SIG-M5 treated with dmso at 0.1 percent for 504 hours (cell line): ENCODE results near the gene PLBD2.

Experiments
- DNase-seq: peaks from one replicate; lab custom pipeline; 2025; ENCODE audit not compliant: unreplicated experiment; lab: John Stamatoyannopoulos, UW

PLBD2 gene

GRCh38 chr12:113358381-113359132 lies at the start of gene PLBD2:
Gene PLBD2, plus strand, starts transcription at chr12:113358587. Its CDS starts 14 bp downstream, at chr12:113358601.
- DNase-seq = peak; percentile 92

- DNase-seq = peak; percentile 27
Observed at GRCh38 chr12:113310489-113310888, 47.9 kb upstream of the PLBD2 start.

- no peak for DNase-seq
Observed at GRCh38 chr12:113314121-113314529, 44.3 kb upstream of the PLBD2 start.

GRCh38 chr12:113315358-113315757 lies 43.0 kb upstream of the PLBD2 start:
- DNase-seq = no peak

GRCh38 chr12:113316155-113316554 lies 42.2 kb upstream of the PLBD2 start:
- no peak for DNase-seq

GRCh38 chr12:113317122-113317521 lies 41.3 kb upstream of the PLBD2 start:
- no peak for DNase-seq

GRCh38 chr12:113318046-113318656 lies 40.2 kb upstream of the PLBD2 start:
- DNase-seq = no peak

- DNase-seq = no peak
Observed at GRCh38 chr12:113318900-113319628, 39.3 kb upstream of the PLBD2 start.

GRCh38 chr12:113320401-113320800 lies 38.0 kb upstream of the PLBD2 start:
- no peak for DNase-seq

GRCh38 chr12:113322343-113322742 lies 36.0 kb upstream of the PLBD2 start:
- peak; percentile 72 for DNase-seq

GRCh38 chr12:113325916-113326315 lies 32.5 kb upstream of the PLBD2 start:
- DNase-seq = no peak

GRCh38 chr12:113326775-113327395 lies 31.5 kb upstream of the PLBD2 start:
- no peak for DNase-seq

GRCh38 chr12:113328368-113328889 lies 30.0 kb upstream of the PLBD2 start:
- no peak for DNase-seq

- DNase-seq = no peak
Observed at GRCh38 chr12:113329022-113329790, 29.2 kb upstream of the PLBD2 start.

- no peak for DNase-seq
Observed at GRCh38 chr12:113329791-113330417, 28.5 kb upstream of the PLBD2 start.

- DNase-seq = no peak
Observed at GRCh38 chr12:113330505-113330904, 27.9 kb upstream of the PLBD2 start.

GRCh38 chr12:113332688-113333417 lies 25.5 kb upstream of the PLBD2 start:
- no peak for DNase-seq

GRCh38 chr12:113333418-113333750 lies 25.0 kb upstream of the PLBD2 start:
- no peak for DNase-seq
